Endothelial cell of umbilical vein (primary cell): ENCODE measurements around the gene SLFNL1.

ENCODE experiments used
- CTCF ChIP-seq, 2 donors: IDR thresholded peaks; 1 replicate in 1 of 2; 2 replicates in 1 of 2; pipeline ENCODE4 v1.5.1; 2011; ENCODE audit warnings: low read length in 2 of 2, mild to moderate bottlenecking in 2 of 2, moderate library complexity in 2 of 2, control low read depth in 1 of 2, inconsistent platforms in 1 of 2, low read depth in 1 of 2; ENCODE audit not compliant: insufficient read depth in 1 of 2; ENCODE audit errors: extremely low read depth in 1 of 2
- POLR2A ChIP-seq: IDR thresholded peaks from 2 replicates; pipeline ENCODE4 v1.6.1; 2012; ENCODE audit warnings: low read depth, mild to moderate bottlenecking, control low read depth, low read length

GRCh38 chr1:40966417-40966816 is 55.1 kb downstream of the SLFNL1 start:
- TF ChIP-seq CTCF (IDR thresholded peaks at IDR 0.05; ENCODE audit: extremely low read depth in 1 of 2, insufficient read depth in 1 of 2, low read depth in 1 of 2, low read length in 2 of 2) (no peak), POLR2A (no peak)
